OCI-LY1 (cell line): ENCODE measurements around the gene EHF.

Source experiments
- H2AFZ ChIP-seq: fragments of 200-600 bp; sonication (generic), shearing (Covaris generic); 2 replicates; pipeline ENCODE4 v1.6.0; 2014; ENCODE audit warnings: antibody characterized with exemption, mild to moderate bottlenecking, low read length
- H3F3A ChIP-seq: fragments of 200-600 bp; sonication (generic), shearing (Covaris generic); 2 replicates; pipeline ENCODE4 v1.6.0; 2014; ENCODE audit warnings: mild to moderate bottlenecking, antibody characterized with exemption, low read length, moderate library complexity; ENCODE audit not compliant: insufficient read depth
- H3K27ac ChIP-seq: fragments of 200-600 bp; sonication (generic); 2 replicates; pipeline ENCODE4 v1.5.1; 2014; ENCODE audit warnings: low read length, mixed run types, mild to moderate bottlenecking, low read depth; ENCODE audit not compliant: poor library complexity, severe bottlenecking
- H3K27me3 ChIP-seq: fragments of 200-600 bp; sonication (generic); 2 replicates; pipeline ENCODE4 v1.6.0; 2014; ENCODE audit warnings: antibody characterized with exemption, mild to moderate bottlenecking, low read length, moderate library complexity; ENCODE audit not compliant: insufficient read depth
- H3K36me3 ChIP-seq: fragments of 200-600 bp; sonication (generic); 2 replicates; pipeline ENCODE4 v1.6.1; 2014; ENCODE audit warnings: mild to moderate bottlenecking, antibody characterized with exemption, low read length, moderate library complexity, mixed read lengths; ENCODE audit not compliant: insufficient read depth
- H3K4me1 ChIP-seq: fragments of 200-600 bp; sonication (generic); 2 replicates; pipeline ENCODE4 v1.5.1; 2014; ENCODE audit warnings: mild to moderate bottlenecking, low read length, moderate library complexity; ENCODE audit not compliant: insufficient read depth, severe bottlenecking
- H3K4me2 ChIP-seq: fragments of 200-600 bp; sonication (generic), shearing (Covaris generic); 2 replicates; pipeline ENCODE4 v1.6.1; 2014; ENCODE audit warnings: low read length
- H3K4me3 ChIP-seq: fragments of 200-600 bp; sonication (generic); 2 replicates; pipeline ENCODE4 v1.5.1; 2014; ENCODE audit warnings: low read length, low read depth, mild to moderate bottlenecking, mixed read lengths; ENCODE audit not compliant: poor library complexity, severe bottlenecking
- H3K79me2 ChIP-seq: fragments of 200-600 bp; shearing (Covaris generic); 2 replicates; pipeline ENCODE4 v1.6.1; 2016; ENCODE audit warnings: mixed run types, low read length, mixed read lengths; ENCODE audit not compliant: insufficient read depth
- H3K9ac ChIP-seq: fragments of 200-600 bp; sonication (generic), shearing (Covaris generic); 2 replicates; pipeline ENCODE4 v1.6.1; 2014; ENCODE audit warnings: mild to moderate bottlenecking, low read length, mixed read lengths
- H3K9me2 ChIP-seq: fragments of 200-600 bp; sonication (generic), shearing (Covaris generic); 2 replicates; pipeline ENCODE4 v1.6.1; 2014; ENCODE audit warnings: low read depth, mild to moderate bottlenecking, low read length, mixed read lengths
- H3K9me3 ChIP-seq: fragments of 200-600 bp; shearing (Covaris generic); 2 replicates; pipeline ENCODE4 v1.6.1; 2014; ENCODE audit warnings: low read length, mixed read lengths
- H4K20me1 ChIP-seq: fragments of 200-600 bp; sonication (generic), shearing (Covaris generic); 2 replicates; pipeline ENCODE4 v1.6.0; 2016; ENCODE audit warnings: mild to moderate bottlenecking, low read length; ENCODE audit not compliant: insufficient read depth
- CTCF ChIP-seq: fragments of 200-600 bp; sonication (generic), shearing (Covaris generic); IDR thresholded peaks from 2 replicates; pipeline ENCODE4 v1.5.1; 2017; ENCODE audit warnings: mild to moderate bottlenecking, antibody characterized with exemption, low read length, moderate library complexity, mixed read lengths
- EZH2 ChIP-seq: fragments of 200-600 bp; sonication (generic), shearing (Covaris generic); IDR thresholded peaks from 2 replicates; pipeline ENCODE4 v1.8.0; 2017; ENCODE audit warnings: borderline replicate concordance, mixed run types, mild to moderate bottlenecking, antibody characterized with exemption, low read length, moderate library complexity, mixed read lengths

EHF gene

GRCh38 chr11:34585304-34585734 is 35.6 kb upstream of the EHF start:
- Histone ChIP-seq H2AFZ (no peak overlapping the region), H3K9ac (no peak overlapping the region), H3K79me2 (no peaks in the 10 kb centered on the region), H3K27ac (no peak overlapping the region), H3K36me3 (no peaks in the 10 kb centered on the region), H3F3A (no peaks in the 10 kb centered on the region), H3K9me2 (no peaks in the 10 kb centered on the region), H4K20me1 (no peaks in the 10 kb centered on the region), H3K27me3 (no peaks in the 10 kb centered on the region), H3K4me3 (no peak overlapping the region), H3K4me2 (no peak overlapping the region), H3K4me1 (no peaks in the 10 kb centered on the region), H3K9me3 (no peaks in the 10 kb centered on the region)
- TF ChIP-seq EZH2: no peak
- TF ChIP-seq CTCF: no peak

GRCh38 chr11:34585735-34586487 is 35.0 kb upstream of the EHF start:
- no peaks in the 10 kb centered on the region for H3K4me1 ChIP-seq
- H3K4me2 ChIP-seq: no peak overlapping the region
- H3F3A ChIP-seq: no peaks in the 10 kb centered on the region
- H3K36me3 ChIP-seq: no peaks in the 10 kb centered on the region
- no peaks in the 10 kb centered on the region for H3K9me3 ChIP-seq
- H4K20me1 ChIP-seq: no peaks in the 10 kb centered on the region
- no peaks in the 10 kb centered on the region for H3K79me2 ChIP-seq
- H3K27me3 ChIP-seq: no peaks in the 10 kb centered on the region
- H2AFZ ChIP-seq: no peak overlapping the region
- H3K27ac ChIP-seq: no peak overlapping the region
- H3K4me3 ChIP-seq: no peak overlapping the region
- TF ChIP-seq CTCF (peak; percentile 68), EZH2 (no peak)
- H3K9me2 ChIP-seq: no peaks in the 10 kb centered on the region
- H3K9ac ChIP-seq: no peak overlapping the region

- no peak overlapping the region for H3K9ac ChIP-seq
- no peak overlapping the region for H2AFZ ChIP-seq
- no peak overlapping the region for H3K4me3 ChIP-seq
- no peak overlapping the region for H3K4me2 ChIP-seq
- TF ChIP-seq EZH2 (no peak), CTCF (0 out of 2 replicates have a peak, but pooled peaks have one; percentile 3)
- H3K79me2 ChIP-seq: no peaks in the 10 kb centered on the region
- no peaks in the 10 kb centered on the region for H3K9me2 ChIP-seq
- H3K27me3 ChIP-seq: no peaks in the 10 kb centered on the region
- no peaks in the 10 kb centered on the region for H4K20me1 ChIP-seq
- H3K27ac ChIP-seq: no peak overlapping the region
- H3K4me1 ChIP-seq: no peaks in the 10 kb centered on the region
- H3K36me3 ChIP-seq: no peaks in the 10 kb centered on the region
- H3K9me3 ChIP-seq: no peaks in the 10 kb centered on the region
- no peaks in the 10 kb centered on the region for H3F3A ChIP-seq
These were observed 34.2 kb upstream of the EHF start for GRCh38 chr11:34586488-34587281.
